ENCODE measurements around the gene XRCC6. TPM values are rescaled to one million over a fixed set of nuclear protein-coding genes. Genes with fewer than 3 reads are reported as not detected.

The XRCC6 gene
- total and polyA plus RNA-seq, 2 of the 13 experiments (the other 11 are each of a cell fraction or from before 2014, with no cell fraction given): 124 to 625 TPM

- no peaks in the 10 kb centered on the region; a peak in 1 of 5 replicates for H3K27me3 ChIP-seq (ENCODE audit: control insufficient read depth in 1 of 2, insufficient read depth in 2 of 2, low read length in 2 of 2)
- no peak for FAIRE-seq
- 2% methylated on average over 16 of the region's 24 CpGs for WGBS (ENCODE audit: low lambda C conversion rate)
- intact Hi-C loops (cut with micrococcal nuclease; ENCODE audit: unreplicated experiment): no loop called here
- peak overlapping the region; percentile 95 for H3K4me2 ChIP-seq (ENCODE audit: low read depth, low read length)
- BruUV-seq (replicated peaks): no TSS peak
- peaks cover 72% of the 10 kb centered on the region for H3K4me1 ChIP-seq (ENCODE audit: insufficient read depth, low read length)
- peak overlapping the region; percentile 82 to 94 (median 85) for H3K4me3 ChIP-seq (replicated peaks in 1 of 3; ENCODE audit: insufficient read depth in 1 of 3, low read depth in 2 of 3, low read length in 3 of 3)
- no peak overlapping the region for H2AFZ ChIP-seq (ENCODE audit: low read length)
- H3K9me3 ChIP-seq (ENCODE audit: low read length): no peaks in the 10 kb centered on the region
- H3K27ac ChIP-seq (ENCODE audit: extremely low read length, insufficient read depth, low read length): peak overlapping the region; percentile 91
- ATAC-seq: peak; percentile 78
- ChIA-PET POLR2A (interaction anchor here (0.7 to 5.2 kb wide), 12 partner anchors 12 to 327 kb away, joined by 3 to 78 read pairs (median 4); partner anchors contain the start of genes CENPM, PMM1, TEF and TOB2), CTCF (ENCODE audit: low intra/inter-chr PET ratio, low total read pairs) (no interaction called here)
- peaks cover 0 to 13% of the 10 kb centered on the region in 2 experiments; a peak in 2 of 5 replicates for H3K36me3 ChIP-seq (replicated peaks in 1 of 2; ENCODE audit: control insufficient read depth in 1 of 2, insufficient read depth in 2 of 2, low read length in 2 of 2)
- peaks cover 45% of the 10 kb centered on the region for H3K79me2 ChIP-seq (ENCODE audit: insufficient read depth, low read length)
- peak; percentile 49 for DNase-seq (ENCODE audit: low spot score)
- H3K9ac ChIP-seq (ENCODE audit: insufficient read depth, low read depth, low read length): peak overlapping the region; percentile 99
- in situ Hi-C loops (cut with HindIII; ENCODE audit: extremely low pct_ligation_motif_present, low pct_unique_long_range_greater_than_20kb): no loop called here
- H4K20me1 ChIP-seq (ENCODE audit: insufficient read depth, low read length): peaks cover 11% of the 10 kb centered on the region
- peak; percentile 16; the same call in 1 of the 2 replicates for TF ChIP-seq HOXA3 (CRISPR knock-in tag; IDR thresholded peaks at IDR 0.05)
- no peak for TF ChIP-seq ZBTB3 (CRISPR knock-in tag; IDR thresholded peaks at IDR 0.05; ENCODE audit: borderline replicate concordance, low read depth)
- no peak for TF ChIP-seq ZNF619 (CRISPR knock-in tag; IDR thresholded peaks at IDR 0.05)
- TF ChIP-seq MEF2D (CRISPR knock-in tag; IDR thresholded peaks at IDR 0.05): no peak
- TF ChIP-seq MYC (CRISPR knock-in tag; IDR thresholded peaks at IDR 0.05; ENCODE audit: borderline replicate concordance): peak; percentile 49; the same call in 1 of the 2 replicates
- TF ChIP-seq RNF219 (CRISPR knock-in tag; IDR thresholded peaks at IDR 0.05): no peak
- no peak for TF ChIP-seq ZNF781 (CRISPR knock-in tag; IDR thresholded peaks at IDR 0.05; ENCODE audit: borderline replicate concordance, not compliant biosample characterization)
- no peak for TF ChIP-seq BORCS8-MEF2B (CRISPR knock-in tag; IDR thresholded peaks at IDR 0.05)
- TF ChIP-seq ZNF713 (CRISPR knock-in tag; IDR thresholded peaks at IDR 0.05): no peak
- no peak for TF ChIP-seq ATF4 (CRISPR knock-in tag; IDR thresholded peaks at IDR 0.05)
- TF ChIP-seq KLF6 (CRISPR knock-in tag; IDR thresholded peaks at IDR 0.05): no peak; the same call in 1 of the 2 replicates
- no peak for TF ChIP-seq FOXK1 (CRISPR knock-in tag; IDR thresholded peaks at IDR 0.05; ENCODE audit: borderline replicate concordance, low read depth)
- TF ChIP-seq ZNF205 (CRISPR knock-in tag; IDR thresholded peaks at IDR 0.05): 0 out of 2 replicates have a peak, but pooled peaks have one; percentile 14
- 0 out of 2 replicates have a peak, but pooled peaks have one; percentile 0 for TF ChIP-seq KLF15 (CRISPR knock-in tag; IDR thresholded peaks at IDR 0.05; ENCODE audit: borderline replicate concordance)
- no peak for TF ChIP-seq ZNF337 (CRISPR knock-in tag; IDR thresholded peaks at IDR 0.05; ENCODE audit: borderline replicate concordance, low read depth)
- 0 out of 2 replicates have a peak, but pooled peaks have one; percentile 60 for TF ChIP-seq ZNF772 (CRISPR knock-in tag; IDR thresholded peaks at IDR 0.05)
- TF ChIP-seq ZNF687 (CRISPR knock-in tag; IDR thresholded peaks at IDR 0.05): peak; percentile 51
These were observed 1.0 kb upstream of the XRCC6 start for GRCh38 chr22:41619979-41620588.
